WTC11 (cell line): ENCODE results near the gene AKAP7. TPM values are rescaled to one million over a fixed set of nuclear protein-coding genes. Genes with fewer than 3 reads are reported as not detected.

Experiments
- ATAC-seq: fragments of 200-7000 bp; cut with Tn5 transposase; 2 replicates; pipeline ENCODE4 v1.10.0; 2021; ENCODE audit warnings: mild to moderate bottlenecking, moderate library complexity
- CTCF ChIA-PET: fragments of 300-600 bp; sonication (Branson Sonifier 250); formaldehyde crosslinking; loops from one replicate; lab custom pipeline; 2021; ENCODE audit warnings: antibody characterized with exemption; lab: Charles Lee
- POLR2A ChIA-PET: fragments of 350-600 bp; sonication (Branson Sonifier 250); formaldehyde crosslinking; loops from one replicate; lab custom pipeline; 2021; ENCODE audit warnings: antibody characterized with exemption; lab: Charles Lee
- DNase-seq: peaks from one replicate; pipeline ENCODE4 v3.0.0; 2021; ENCODE audit warnings: low spot score
- H3K27ac Mint-ChIP-seq: 2 replicates; pipeline ENCODE4 v1.8.0; 2021; ENCODE audit warnings: mixed read lengths
- H3K27me3 Mint-ChIP-seq: 2 replicates; pipeline ENCODE4 v1.8.0; 2021; ENCODE audit warnings: low read depth, mild to moderate bottlenecking, moderate library complexity, mixed read lengths
- H3K36me3 Mint-ChIP-seq: 2 replicates; pipeline ENCODE4 v1.8.0; 2021; ENCODE audit warnings: mixed read lengths
- H3K4me1 Mint-ChIP-seq: 2 replicates; pipeline ENCODE4 v1.8.0; 2022; ENCODE audit warnings: mixed read lengths
- H3K4me3 Mint-ChIP-seq: 2 replicates; pipeline ENCODE4 v1.8.0; 2021; ENCODE audit warnings: mild to moderate bottlenecking, moderate library complexity, mixed read lengths
- H3K9me3 Mint-ChIP-seq: 2 replicates; pipeline ENCODE4 v1.8.0; 2021; ENCODE audit warnings: mixed read lengths
- ATF1 ChIP-seq: sonication (generic); formaldehyde crosslinking; IDR thresholded peaks from 2 replicates; pipeline ENCODE4 v1.8.1; 2023; ENCODE audit warnings: mild to moderate bottlenecking, moderate library complexity, missing genetic modification reagents
- ATF6 ChIP-seq: sonication (generic); formaldehyde crosslinking; IDR thresholded peaks from 2 replicates; pipeline ENCODE4 v1.8.1; 2023; ENCODE audit warnings: mild to moderate bottlenecking, missing genetic modification reagents
- FOXK1 ChIP-seq: sonication (generic); formaldehyde crosslinking; IDR thresholded peaks from 2 replicates; pipeline ENCODE4 v1.8.0; 2022; ENCODE audit warnings: mild to moderate bottlenecking, moderate library complexity, missing genetic modification reagents
- FOXP1 ChIP-seq: sonication (generic); formaldehyde crosslinking; IDR thresholded peaks from 2 replicates; pipeline ENCODE4 v1.8.0; 2022; ENCODE audit warnings: missing genetic modification reagents, mild to moderate bottlenecking, moderate library complexity, borderline replicate concordance
- GRHL2 ChIP-seq: fragments of 250-450 bp; sonication (Bioruptor Pico); IDR thresholded peaks from 2 replicates; pipeline ENCODE4 v1.8.0; 2022; ENCODE audit warnings: mild to moderate bottlenecking, moderate library complexity; ENCODE audit not compliant: insufficient replicate concordance, severe bottlenecking
- JAZF1 ChIP-seq: fragments of 250-450 bp; sonication (Bioruptor Pico); IDR thresholded peaks from 2 replicates; pipeline ENCODE4 v1.9.0; 2021; ENCODE audit warnings: moderate library complexity, mild to moderate bottlenecking, inconsistent platforms
- MAX ChIP-seq: sonication (generic); formaldehyde crosslinking; IDR thresholded peaks from 2 replicates; pipeline ENCODE4 v1.8.0; 2022; ENCODE audit warnings: mild to moderate bottlenecking, missing genetic modification reagents
- MYBL2 ChIP-seq: sonication (generic); formaldehyde crosslinking; IDR thresholded peaks from 2 replicates; pipeline ENCODE4 v1.8.1; 2023; ENCODE audit warnings: mild to moderate bottlenecking, moderate library complexity, missing genetic modification reagents
- NR2C2 ChIP-seq: sonication (generic); formaldehyde crosslinking; IDR thresholded peaks from 2 replicates; pipeline ENCODE4 v1.8.0; 2022; ENCODE audit warnings: mild to moderate bottlenecking, missing genetic modification reagents
- NR3C1 ChIP-seq: sonication (generic); formaldehyde crosslinking; conservative IDR thresholded peaks from 2 replicates; pipeline ENCODE4 v1.8.1; 2023; ENCODE audit warnings: low read depth, mild to moderate bottlenecking, missing genetic modification reagents
- OVOL2 ChIP-seq: fragments of 250-450 bp; sonication (Bioruptor Pico); IDR thresholded peaks from 2 replicates; pipeline ENCODE4 v1.9.0; 2021; ENCODE audit warnings: mild to moderate bottlenecking, borderline replicate concordance
- SP1 ChIP-seq: sonication (generic); formaldehyde crosslinking; conservative IDR thresholded peaks from 2 replicates; pipeline ENCODE4 v1.8.1; 2022; ENCODE audit warnings: missing genetic modification reagents
- TEAD1 ChIP-seq: sonication (generic); formaldehyde crosslinking; IDR thresholded peaks from 2 replicates; pipeline ENCODE4 v1.8.0; 2022; ENCODE audit warnings: mild to moderate bottlenecking, missing genetic modification reagents
- ZNF317 ChIP-seq: sonication (generic); formaldehyde crosslinking; IDR thresholded peaks from 2 replicates; pipeline ENCODE4 v1.8.1; 2023; ENCODE audit warnings: low read depth, mild to moderate bottlenecking, moderate library complexity, missing genetic modification reagents, borderline replicate concordance
- ZNF416 ChIP-seq: fragments of 250-450 bp; sonication (Bioruptor Pico); IDR thresholded peaks from 2 replicates; pipeline ENCODE4 v1.9.0; 2021; ENCODE audit warnings: mild to moderate bottlenecking, inconsistent platforms
- ZNF532 ChIP-seq: fragments of 250-450 bp; sonication (Bioruptor Pico); IDR thresholded peaks from 2 replicates; pipeline ENCODE4 v1.9.0; 2021; ENCODE audit warnings: mild to moderate bottlenecking, borderline replicate concordance
- total RNA-seq: library from RNA; stranded (reverse); gene quantifications from 3 replicates; pipeline ENCODE4 v1.2.3, GENCODE V29; 2021
- TF ChIP-seq, protein P1 (sequence below): fragments of 250-450 bp; sonication (Bioruptor Pico); IDR thresholded peaks from 2 replicates; pipeline ENCODE4 v2.1.2; 2022; ENCODE audit warnings: mild to moderate bottlenecking, moderate library complexity
- TF ChIP-seq, protein P2 (sequence below): sonication (generic); formaldehyde crosslinking; IDR thresholded peaks from 2 replicates; pipeline ENCODE4 v1.8.1; 2023; ENCODE audit warnings: mild to moderate bottlenecking, missing genetic modification reagents, moderate library complexity
- TF ChIP-seq, protein P3 (sequence below): sonication (generic); formaldehyde crosslinking; IDR thresholded peaks from 2 replicates; pipeline ENCODE4 v1.8.0; 2023; ENCODE audit warnings: mild to moderate bottlenecking, missing genetic modification reagents
- TF ChIP-seq, protein P4 (sequence below): sonication (generic); formaldehyde crosslinking; IDR thresholded peaks from 2 replicates; pipeline ENCODE4 v1.8.1; 2022; ENCODE audit warnings: low read depth, missing genetic modification reagents, borderline replicate concordance
- TF ChIP-seq, protein P5 (sequence below): fragments of 250-450 bp; sonication (Bioruptor Pico); conservative IDR thresholded peaks from 2 replicates; pipeline ENCODE4 v1.9.0; 2021; ENCODE audit warnings: mild to moderate bottlenecking

The AKAP7 gene
- total RNA-seq, 1 experiment from 2014 or later: 10.9 TPM

DNA sequence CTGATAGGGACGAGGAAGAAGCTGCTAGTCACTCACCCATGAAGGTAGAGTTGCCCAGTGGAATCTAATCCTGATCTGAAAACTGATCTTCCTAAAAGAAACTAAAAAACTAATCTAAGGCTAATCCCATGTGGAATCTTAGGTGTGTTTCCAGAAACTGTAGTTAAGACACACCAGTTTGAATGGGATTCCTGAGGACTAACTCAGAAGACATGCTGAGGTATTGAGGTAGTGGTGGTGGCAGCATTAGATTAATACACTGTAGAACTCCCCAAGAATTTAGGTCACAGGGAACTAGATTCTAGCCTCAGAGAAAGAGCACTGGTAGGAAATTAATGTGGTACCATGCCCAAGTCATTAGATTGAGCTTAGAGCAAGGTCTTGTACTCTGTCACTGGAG, 19.6 kb upstream of the AKAP7 start (continued):
- TF ChIP-seq, protein P1, sequence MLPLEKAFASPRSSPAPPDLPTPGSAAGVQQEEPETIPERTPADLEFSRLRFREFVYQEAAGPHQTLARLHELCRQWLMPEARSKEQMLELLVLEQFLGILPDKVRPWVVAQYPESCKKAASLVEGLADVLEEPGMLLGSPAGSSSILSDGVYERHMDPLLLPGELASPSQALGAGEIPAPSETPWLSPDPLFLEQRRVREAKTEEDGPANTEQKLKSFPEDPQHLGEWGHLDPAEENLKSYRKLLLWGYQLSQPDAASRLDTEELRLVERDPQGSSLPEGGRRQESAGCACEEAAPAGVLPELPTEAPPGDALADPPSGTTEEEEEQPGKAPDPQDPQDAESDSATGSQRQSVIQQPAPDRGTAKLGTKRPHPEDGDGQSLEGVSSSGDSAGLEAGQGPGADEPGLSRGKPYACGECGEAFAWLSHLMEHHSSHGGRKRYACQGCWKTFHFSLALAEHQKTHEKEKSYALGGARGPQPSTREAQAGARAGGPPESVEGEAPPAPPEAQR (CRISPR knock-in tag): no peak
- TF ChIP-seq GRHL2 (CRISPR knock-in tag): no peak
- TF ChIP-seq, protein P2, sequence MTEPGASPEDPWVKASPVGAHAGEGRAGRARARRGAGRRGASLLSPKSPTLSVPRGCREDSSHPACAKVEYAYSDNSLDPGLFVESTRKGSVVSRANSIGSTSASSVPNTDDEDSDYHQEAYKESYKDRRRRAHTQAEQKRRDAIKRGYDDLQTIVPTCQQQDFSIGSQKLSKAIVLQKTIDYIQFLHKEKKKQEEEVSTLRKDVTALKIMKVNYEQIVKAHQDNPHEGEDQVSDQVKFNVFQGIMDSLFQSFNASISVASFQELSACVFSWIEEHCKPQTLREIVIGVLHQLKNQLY (CRISPR knock-in tag): no peak
- TF ChIP-seq JAZF1 (CRISPR knock-in tag): no peak
- TF ChIP-seq, protein P3, sequence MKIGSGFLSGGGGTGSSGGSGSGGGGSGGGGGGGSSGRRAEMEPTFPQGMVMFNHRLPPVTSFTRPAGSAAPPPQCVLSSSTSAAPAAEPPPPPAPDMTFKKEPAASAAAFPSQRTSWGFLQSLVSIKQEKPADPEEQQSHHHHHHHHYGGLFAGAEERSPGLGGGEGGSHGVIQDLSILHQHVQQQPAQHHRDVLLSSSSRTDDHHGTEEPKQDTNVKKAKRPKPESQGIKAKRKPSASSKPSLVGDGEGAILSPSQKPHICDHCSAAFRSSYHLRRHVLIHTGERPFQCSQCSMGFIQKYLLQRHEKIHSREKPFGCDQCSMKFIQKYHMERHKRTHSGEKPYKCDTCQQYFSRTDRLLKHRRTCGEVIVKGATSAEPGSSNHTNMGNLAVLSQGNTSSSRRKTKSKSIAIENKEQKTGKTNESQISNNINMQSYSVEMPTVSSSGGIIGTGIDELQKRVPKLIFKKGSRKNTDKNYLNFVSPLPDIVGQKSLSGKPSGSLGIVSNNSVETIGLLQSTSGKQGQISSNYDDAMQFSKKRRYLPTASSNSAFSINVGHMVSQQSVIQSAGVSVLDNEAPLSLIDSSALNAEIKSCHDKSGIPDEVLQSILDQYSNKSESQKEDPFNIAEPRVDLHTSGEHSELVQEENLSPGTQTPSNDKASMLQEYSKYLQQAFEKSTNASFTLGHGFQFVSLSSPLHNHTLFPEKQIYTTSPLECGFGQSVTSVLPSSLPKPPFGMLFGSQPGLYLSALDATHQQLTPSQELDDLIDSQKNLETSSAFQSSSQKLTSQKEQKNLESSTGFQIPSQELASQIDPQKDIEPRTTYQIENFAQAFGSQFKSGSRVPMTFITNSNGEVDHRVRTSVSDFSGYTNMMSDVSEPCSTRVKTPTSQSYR (CRISPR knock-in tag): no peak
- TF ChIP-seq, protein P4, sequence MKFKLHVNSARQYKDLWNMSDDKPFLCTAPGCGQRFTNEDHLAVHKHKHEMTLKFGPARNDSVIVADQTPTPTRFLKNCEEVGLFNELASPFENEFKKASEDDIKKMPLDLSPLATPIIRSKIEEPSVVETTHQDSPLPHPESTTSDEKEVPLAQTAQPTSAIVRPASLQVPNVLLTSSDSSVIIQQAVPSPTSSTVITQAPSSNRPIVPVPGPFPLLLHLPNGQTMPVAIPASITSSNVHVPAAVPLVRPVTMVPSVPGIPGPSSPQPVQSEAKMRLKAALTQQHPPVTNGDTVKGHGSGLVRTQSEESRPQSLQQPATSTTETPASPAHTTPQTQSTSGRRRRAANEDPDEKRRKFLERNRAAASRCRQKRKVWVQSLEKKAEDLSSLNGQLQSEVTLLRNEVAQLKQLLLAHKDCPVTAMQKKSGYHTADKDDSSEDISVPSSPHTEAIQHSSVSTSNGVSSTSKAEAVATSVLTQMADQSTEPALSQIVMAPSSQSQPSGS: no peak
- no peak for TF ChIP-seq MYBL2 (CRISPR knock-in tag)
- TF ChIP-seq OVOL2 (CRISPR knock-in tag): no peak

GRCh38 chr6:131116321-131116720, 18.9 kb upstream of the AKAP7 start:
- H3K36me3 Mint-ChIP-seq: peaks cover 2% of the 10 kb centered on the region; the same call in 1 of the 2 replicates
- ATAC-seq (no peak), DNase-seq (no peak)
- no peaks in the 10 kb centered on the region for H3K27me3 Mint-ChIP-seq
- peaks cover 13% of the 10 kb centered on the region for H3K9me3 Mint-ChIP-seq
- POLR2A ChIA-PET: no interaction called here
- H3K27ac Mint-ChIP-seq: no peak overlapping the region
- no peaks in the 10 kb centered on the region for H3K4me1 Mint-ChIP-seq
- H3K4me3 Mint-ChIP-seq: no peak overlapping the region
- CTCF ChIA-PET: interaction anchor here (0.6 to 2.8 kb wide), 14 partner anchors 35 to 512 kb away, joined by 3 to 40 read pairs (median 4); partner anchors contain the start of gene MED23
- no peak for TF ChIP-seq ZNF416 (CRISPR knock-in tag)
- TF ChIP-seq JAZF1 (CRISPR knock-in tag): no peak
- no peak for TF ChIP-seq TEAD1
- no peak for TF ChIP-seq SP1 (CRISPR knock-in tag)
- no peak for TF ChIP-seq MAX (CRISPR knock-in tag)
- TF ChIP-seq FOXP1: no peak
- no peak for TF ChIP-seq NR3C1 (CRISPR knock-in tag)
- TF ChIP-seq ATF6 (CRISPR knock-in tag): no peak
- TF ChIP-seq NR2C2 (CRISPR knock-in tag): no peak
- no peak for TF ChIP-seq ATF1 (CRISPR knock-in tag)
- no peak for TF ChIP-seq GRHL2 (CRISPR knock-in tag)
- TF ChIP-seq ZNF317 (CRISPR knock-in tag): no peak
- TF ChIP-seq FOXK1 (CRISPR knock-in tag): no peak
- TF ChIP-seq ZNF532 (CRISPR knock-in tag): no peak
- TF ChIP-seq, protein P5, sequence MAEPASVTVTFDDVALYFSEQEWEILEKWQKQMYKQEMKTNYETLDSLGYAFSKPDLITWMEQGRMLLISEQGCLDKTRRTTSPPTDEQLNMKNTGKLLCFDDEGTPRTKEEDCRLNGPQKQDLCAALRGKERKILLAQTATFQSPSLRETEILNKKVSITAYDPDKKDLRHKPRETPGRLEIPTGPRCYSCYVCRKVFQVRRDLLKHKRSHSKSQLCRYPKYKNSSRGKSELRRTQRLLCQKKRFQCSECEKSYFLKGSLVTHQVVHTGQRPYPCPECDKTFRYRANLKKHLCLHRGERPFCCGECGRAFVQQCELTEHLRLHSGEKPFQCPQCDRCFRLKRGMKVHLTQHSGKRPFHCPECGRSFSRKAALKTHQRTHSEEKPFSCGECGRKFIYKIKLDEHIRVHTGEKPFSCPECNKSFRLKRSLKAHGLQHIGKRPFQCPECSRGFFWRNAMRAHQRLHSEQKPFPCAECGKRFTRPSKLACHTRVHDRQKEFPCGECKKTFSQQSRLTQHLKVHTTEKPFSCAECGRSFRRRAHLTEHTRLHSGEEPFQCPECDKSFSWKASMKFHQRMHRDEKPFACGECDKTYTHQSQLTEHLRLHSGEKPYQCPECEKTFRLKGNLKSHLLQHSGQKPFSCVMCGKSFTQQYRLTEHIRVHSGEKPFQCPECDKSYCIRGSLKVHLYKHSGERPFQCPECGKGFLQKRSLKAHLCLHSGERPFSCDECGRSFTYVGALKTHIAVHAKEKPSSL (CRISPR knock-in tag): no peak
